ENCODE data around the gene UGT2B11. TPM values are rescaled to one million over a fixed set of nuclear protein-coding genes. Genes with fewer than 3 reads are reported as not detected.
"Not testable (repeated sequence)": the region's sequence is repeated elsewhere in the genome, so short reads cannot be mapped to it uniquely, and the experiment has no call there.

UGT2B11 gene
- not detected for total RNA-seq
- not detected for polyA plus RNA-seq
- long read RNA-seq, donor 1: 0 reads
- long read RNA-seq, donor 2: 0 reads

GRCh38 chr4:69214716-69215115, at the start of gene UGT2B11:
UGT2B11 (minus strand) TSS chr4:69214748; CDS start chr4:69214722, 26 bp downstream.
- DNase-seq: no peak
- no peaks in the 10 kb centered on the region for H3K36me3 ChIP-seq
- no peak for TF ChIP-seq POLR2A (IDR thresholded peaks at IDR 0.05)
- TF ChIP-seq POLR2AphosphoS5 (IDR thresholded peaks at IDR 0.05): no peak
- TF ChIP-seq, protein P1, sequence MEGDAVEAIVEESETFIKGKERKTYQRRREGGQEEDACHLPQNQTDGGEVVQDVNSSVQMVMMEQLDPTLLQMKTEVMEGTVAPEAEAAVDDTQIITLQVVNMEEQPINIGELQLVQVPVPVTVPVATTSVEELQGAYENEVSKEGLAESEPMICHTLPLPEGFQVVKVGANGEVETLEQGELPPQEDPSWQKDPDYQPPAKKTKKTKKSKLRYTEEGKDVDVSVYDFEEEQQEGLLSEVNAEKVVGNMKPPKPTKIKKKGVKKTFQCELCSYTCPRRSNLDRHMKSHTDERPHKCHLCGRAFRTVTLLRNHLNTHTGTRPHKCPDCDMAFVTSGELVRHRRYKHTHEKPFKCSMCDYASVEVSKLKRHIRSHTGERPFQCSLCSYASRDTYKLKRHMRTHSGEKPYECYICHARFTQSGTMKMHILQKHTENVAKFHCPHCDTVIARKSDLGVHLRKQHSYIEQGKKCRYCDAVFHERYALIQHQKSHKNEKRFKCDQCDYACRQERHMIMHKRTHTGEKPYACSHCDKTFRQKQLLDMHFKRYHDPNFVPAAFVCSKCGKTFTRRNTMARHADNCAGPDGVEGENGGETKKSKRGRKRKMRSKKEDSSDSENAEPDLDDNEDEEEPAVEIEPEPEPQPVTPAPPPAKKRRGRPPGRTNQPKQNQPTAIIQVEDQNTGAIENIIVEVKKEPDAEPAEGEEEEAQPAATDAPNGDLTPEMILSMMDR (IDR thresholded peaks at IDR 0.05 in 8 of 11, conservative IDR thresholded peaks at IDR 0.05 in 3 of 11): no peak
- no peaks in the 10 kb centered on the region for H3K4me1 ChIP-seq
- WGBS, 5 donors: 52 to 70% (median 63%) methylated on average over 3 of the region's 3 CpGs
- no peaks in the 10 kb centered on the region for H3K27me3 ChIP-seq (replicated peaks in 1 of 7)
- H3K27ac ChIP-seq: no peak within 1 kb of the TSS
- no peak within 1 kb of the TSS for H3K4me3 ChIP-seq
- intact Hi-C loops (cut with DNase I; ENCODE audit: low total_unique reads): no loop called here
- no peaks in the 10 kb centered on the region for H3K9me3 ChIP-seq

DNA sequence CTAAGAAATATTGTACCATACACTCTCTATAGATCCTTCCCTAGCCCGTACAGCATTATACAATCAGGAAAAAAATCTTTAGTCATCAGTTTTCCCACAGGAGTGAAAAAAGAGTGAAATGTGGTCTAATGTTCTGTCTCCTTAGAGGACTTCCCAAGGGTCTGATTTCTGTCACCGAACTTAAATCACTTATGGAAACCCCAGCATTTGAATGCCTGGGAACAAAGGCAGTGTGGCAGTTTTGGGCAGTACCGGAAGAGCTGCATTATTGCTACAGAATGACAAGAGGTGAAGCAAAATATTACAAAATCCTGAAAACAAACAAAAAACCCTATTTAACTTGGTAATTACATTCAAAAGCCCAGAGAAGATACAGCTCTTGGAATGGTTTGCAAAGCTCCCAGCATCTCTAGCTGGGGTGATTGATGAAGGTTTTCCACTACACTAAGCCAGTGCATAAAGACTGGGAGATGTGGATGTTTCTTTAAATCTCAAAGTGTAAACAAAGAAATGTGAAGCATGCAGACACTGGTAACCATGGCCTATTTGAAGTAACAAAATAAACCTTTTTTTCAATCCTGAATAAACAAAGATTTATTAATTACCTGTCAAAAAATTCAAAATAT, 38.7 kb upstream of the UGT2B11 start:
- DNase-seq; H3K36me3 ChIP-seq; H3K4me1 ChIP-seq; H3K4me3 ChIP-seq; H3K27me3 ChIP-seq (replicated peaks in 1 of 7); H3K9me3 ChIP-seq; intact Hi-C loops (cut with DNase I; ENCODE audit: low total_unique reads); H3K27ac ChIP-seq: not testable (repeated sequence)
- 80 to 87% (median 85%) methylated on average over 3 of the region's 3 CpGs for WGBS, 5 donors

DNA sequence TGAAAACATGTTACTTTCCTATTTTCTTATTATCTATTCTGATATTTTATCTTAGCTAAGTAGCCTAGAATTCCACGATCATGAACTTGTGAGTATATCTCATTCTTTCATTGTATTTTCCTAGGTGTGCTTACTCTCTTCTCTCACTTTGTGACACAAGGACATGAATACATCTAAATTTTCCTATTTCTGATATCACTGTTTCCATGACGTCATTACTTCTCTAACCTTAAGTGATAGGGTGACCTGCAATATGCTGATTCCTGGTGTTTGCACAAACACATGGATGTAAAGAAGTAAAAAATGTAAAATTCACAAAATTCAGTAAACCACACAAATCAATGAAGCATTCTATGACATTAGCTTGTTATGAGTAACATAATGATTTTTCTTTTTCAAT, 36.3 kb upstream of the UGT2B11 start:
- intact Hi-C loops (cut with DNase I; ENCODE audit: low total_unique reads); H3K4me1 ChIP-seq: not testable (repeated sequence)
- 76 to 90% (median 81%) methylated on average over 2 of the region's 2 CpGs for WGBS, 5 donors

GRCh38 chr4:69242562-69243240, 28.2 kb upstream of the UGT2B11 start:
- DNase-seq; H3K27me3 ChIP-seq (replicated peaks in 1 of 7); intact Hi-C loops (cut with DNase I; ENCODE audit: low total_unique reads); H3K4me3 ChIP-seq; H3K27ac ChIP-seq; H3K4me1 ChIP-seq; H3K36me3 ChIP-seq: not testable (repeated sequence)
- WGBS, 5 donors: 36 to 71% (median 67%) methylated on average over 3 of the region's 3 CpGs
- H3K9me3 ChIP-seq: peaks cover 0 to 39% (median 12%) of the 10 kb centered on the region in 8 donors

More for the DNA sequence above, 36.3 kb upstream of the UGT2B11 start:
- H3K9me3 ChIP-seq: peaks cover 0 to 21% (median 7%) of the 10 kb centered on the region in 8 donors
- DNase-seq; H3K36me3 ChIP-seq; H3K27me3 ChIP-seq (replicated peaks in 1 of 7); H3K27ac ChIP-seq; H3K4me3 ChIP-seq: not testable (repeated sequence)

DNA sequence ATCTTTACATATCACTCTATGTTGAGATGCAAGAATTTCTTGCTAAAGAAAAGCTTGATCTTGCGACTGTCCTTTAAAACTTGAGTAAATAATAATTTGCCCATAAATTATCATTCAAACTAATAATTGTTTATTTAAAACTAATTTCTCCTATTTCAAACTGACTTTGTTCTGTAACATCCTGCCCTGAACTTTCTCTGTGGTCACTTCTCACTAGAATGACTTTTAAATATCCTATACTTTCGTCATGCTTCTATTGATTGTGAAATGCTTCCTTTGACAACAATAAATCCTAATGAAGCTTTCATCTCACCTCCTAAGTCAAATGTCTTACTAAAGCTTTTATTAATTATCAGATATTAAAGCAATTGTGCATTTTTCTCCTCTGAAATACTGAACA, 27.2 kb upstream of the UGT2B11 start:
- intact Hi-C loops (cut with DNase I; ENCODE audit: low total_unique reads); H3K36me3 ChIP-seq; H3K4me3 ChIP-seq; DNase-seq; H3K27me3 ChIP-seq (replicated peaks in 1 of 7); H3K4me1 ChIP-seq; H3K27ac ChIP-seq: not testable (repeated sequence)
- H3K9me3 ChIP-seq: peaks cover 0 to 36% (median 11%) of the 10 kb centered on the region in 8 donors
- 66 to 79% (median 70%) methylated on average over 2 of the region's 2 CpGs for WGBS, 5 donors

DNA sequence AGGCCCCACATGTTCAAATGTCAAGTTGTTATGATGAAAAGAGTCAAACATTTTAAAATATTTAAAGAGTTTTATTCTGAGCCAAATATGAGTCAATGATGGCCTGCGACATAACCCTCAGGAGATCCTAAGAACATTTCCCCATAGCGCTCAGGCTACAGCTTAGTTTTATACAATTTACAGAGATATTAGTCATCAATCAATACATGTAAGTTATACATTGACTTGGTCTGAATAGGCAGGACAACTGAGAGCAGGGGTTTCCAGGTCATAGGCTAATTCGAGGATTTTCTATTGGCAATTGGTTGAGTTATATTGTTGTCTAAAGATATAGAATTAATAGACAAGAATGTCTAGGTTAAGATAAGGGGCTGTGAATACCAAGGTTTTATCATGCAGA, 26.2 kb upstream of the UGT2B11 start:
- DNase-seq; H3K27ac ChIP-seq; intact Hi-C loops (cut with DNase I; ENCODE audit: low total_unique reads); H3K27me3 ChIP-seq (replicated peaks in 1 of 7); H3K36me3 ChIP-seq; H3K4me3 ChIP-seq; H3K4me1 ChIP-seq: not testable (repeated sequence)
- H3K9me3 ChIP-seq: peaks cover 0 to 26% (median 10%) of the 10 kb centered on the region in 8 donors
- 79 to 93% (median 85%) methylated on average over 3 of the region's 3 CpGs for WGBS, 5 donors

Data from spleen (tissue), 13 donors.